ENCODE measurements around the gene ECI2.

- TF ChIP-seq POLR2A (IDR thresholded peaks at IDR 0.05) = no peak
- TF ChIP-seq POLR2AphosphoS5 (IDR thresholded peaks at IDR 0.05) = no peak
Measured at GRCh38 chr6:4105980-4106536, 29.3 kb downstream of the ECI2 start.

Measured in breast epithelium (tissue), 3 donors.